ENCODE results near the gene FAS. TPM values are rescaled to one million over a fixed set of nuclear protein-coding genes. Genes with fewer than 3 reads are reported as not detected.

FAS gene
- total RNA-seq, 1 experiment from 2014 or later: 9.3 TPM

DNA sequence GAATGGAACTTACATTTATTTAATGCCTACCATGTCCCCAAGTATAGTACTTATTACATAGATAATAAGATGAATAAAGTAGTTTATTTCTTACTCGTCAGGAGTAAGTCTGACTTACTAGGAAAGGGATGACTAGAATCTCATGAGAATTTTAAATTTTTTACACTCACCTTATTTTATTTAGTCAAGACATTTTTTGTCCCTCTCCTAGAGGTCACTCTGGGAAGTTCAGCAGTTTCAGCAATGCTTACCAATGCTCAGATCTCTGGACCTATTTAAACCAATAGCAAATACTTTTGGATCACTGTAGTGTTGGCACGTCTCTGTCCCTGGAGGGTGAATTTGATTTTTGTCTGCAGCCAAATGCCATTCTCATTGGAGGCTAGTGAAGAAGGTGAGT is 27.3 kb upstream of the FAS start:
- Histone ChIP-seq H3K4me3 (replicated peaks in 1 of 2; ENCODE audit: low read depth in 1 of 2, low read length in 2 of 2) (no peak overlapping the region), H3K4me2 (ENCODE audit: low read length) (no peak overlapping the region), H3K79me2 (ENCODE audit: insufficient read depth, low read length) (no peaks in the 10 kb centered on the region), H3K4me1 (ENCODE audit: control insufficient read depth in 1 of 2, insufficient read depth in 2 of 2, low read length in 2 of 2) (no peaks in the 10 kb centered on the region), H3K27me3 (ENCODE audit: insufficient read depth, low read length) (no peaks in the 10 kb centered on the region), H3K9me2 (ENCODE audit: insufficient read depth) (no peaks in the 10 kb centered on the region), H3K27ac (ENCODE audit: low read depth, low read length) (no peak overlapping the region), H3K36me3 (ENCODE audit: control insufficient read depth in 1 of 2, insufficient read depth in 2 of 2, low read length in 2 of 2) (no peaks in the 10 kb centered on the region), H3K9me3 (ENCODE audit: control insufficient read depth in 1 of 2, insufficient read depth in 1 of 2, low read depth in 1 of 2, low read length in 2 of 2) (no peaks in the 10 kb centered on the region), H4K20me1 (ENCODE audit: insufficient read depth) (no peaks in the 10 kb centered on the region), H2AFZ (ENCODE audit: low read depth, low read length, poor library complexity, severe bottlenecking) (no peak overlapping the region), H3K9ac (ENCODE audit: low read length) (no peak overlapping the region)
- ATAC-seq: no peak
- TF ChIP-seq, protein P1, sequence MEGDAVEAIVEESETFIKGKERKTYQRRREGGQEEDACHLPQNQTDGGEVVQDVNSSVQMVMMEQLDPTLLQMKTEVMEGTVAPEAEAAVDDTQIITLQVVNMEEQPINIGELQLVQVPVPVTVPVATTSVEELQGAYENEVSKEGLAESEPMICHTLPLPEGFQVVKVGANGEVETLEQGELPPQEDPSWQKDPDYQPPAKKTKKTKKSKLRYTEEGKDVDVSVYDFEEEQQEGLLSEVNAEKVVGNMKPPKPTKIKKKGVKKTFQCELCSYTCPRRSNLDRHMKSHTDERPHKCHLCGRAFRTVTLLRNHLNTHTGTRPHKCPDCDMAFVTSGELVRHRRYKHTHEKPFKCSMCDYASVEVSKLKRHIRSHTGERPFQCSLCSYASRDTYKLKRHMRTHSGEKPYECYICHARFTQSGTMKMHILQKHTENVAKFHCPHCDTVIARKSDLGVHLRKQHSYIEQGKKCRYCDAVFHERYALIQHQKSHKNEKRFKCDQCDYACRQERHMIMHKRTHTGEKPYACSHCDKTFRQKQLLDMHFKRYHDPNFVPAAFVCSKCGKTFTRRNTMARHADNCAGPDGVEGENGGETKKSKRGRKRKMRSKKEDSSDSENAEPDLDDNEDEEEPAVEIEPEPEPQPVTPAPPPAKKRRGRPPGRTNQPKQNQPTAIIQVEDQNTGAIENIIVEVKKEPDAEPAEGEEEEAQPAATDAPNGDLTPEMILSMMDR (IDR thresholded peaks at IDR 0.05 in 2 of 3, conservative IDR thresholded peaks at IDR 0.05 in 1 of 3; ENCODE audit: borderline replicate concordance in 1 of 3, insufficient read depth in 1 of 3, low read depth in 2 of 3, low read length in 2 of 3): peak in 2 of 3 experiments; percentile 23 to 35; a peak in 3 of 6 replicates
- TF ChIP-seq, protein P2, sequence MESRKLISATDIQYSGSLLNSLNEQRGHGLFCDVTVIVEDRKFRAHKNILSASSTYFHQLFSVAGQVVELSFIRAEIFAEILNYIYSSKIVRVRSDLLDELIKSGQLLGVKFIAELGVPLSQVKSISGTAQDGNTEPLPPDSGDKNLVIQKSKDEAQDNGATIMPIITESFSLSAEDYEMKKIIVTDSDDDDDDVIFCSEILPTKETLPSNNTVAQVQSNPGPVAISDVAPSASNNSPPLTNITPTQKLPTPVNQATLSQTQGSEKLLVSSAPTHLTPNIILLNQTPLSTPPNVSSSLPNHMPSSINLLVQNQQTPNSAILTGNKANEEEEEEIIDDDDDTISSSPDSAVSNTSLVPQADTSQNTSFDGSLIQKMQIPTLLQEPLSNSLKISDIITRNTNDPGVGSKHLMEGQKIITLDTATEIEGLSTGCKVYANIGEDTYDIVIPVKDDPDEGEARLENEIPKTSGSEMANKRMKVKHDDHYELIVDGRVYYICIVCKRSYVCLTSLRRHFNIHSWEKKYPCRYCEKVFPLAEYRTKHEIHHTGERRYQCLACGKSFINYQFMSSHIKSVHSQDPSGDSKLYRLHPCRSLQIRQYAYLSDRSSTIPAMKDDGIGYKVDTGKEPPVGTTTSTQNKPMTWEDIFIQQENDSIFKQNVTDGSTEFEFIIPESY (IDR thresholded peaks at IDR 0.05; ENCODE audit: extremely low read depth, insufficient replicate concordance, low read length): no peak
- RAD21 ChIA-PET (ENCODE audit: low non-redundant PET in 1 of 2, low total read pairs in 2 of 2, uncharacterized antibody in 2 of 2, unreplicated experiment in 2 of 2): no interaction called here
- CTCF ChIA-PET: interaction anchor here (0.9 to 1.0 kb wide), 2 partner anchors 24 to 27 kb away, joined by 4 read pairs; partner anchors contain the start of gene FAS
- intact Hi-C loops (cut with micrococcal nuclease): no loop called here
- DNase-seq (ENCODE audit: low read depth, low spot score): no peak
- POLR2A ChIA-PET: no interaction called here
- BruUV-seq (replicated peaks): no TSS peak

DNA sequence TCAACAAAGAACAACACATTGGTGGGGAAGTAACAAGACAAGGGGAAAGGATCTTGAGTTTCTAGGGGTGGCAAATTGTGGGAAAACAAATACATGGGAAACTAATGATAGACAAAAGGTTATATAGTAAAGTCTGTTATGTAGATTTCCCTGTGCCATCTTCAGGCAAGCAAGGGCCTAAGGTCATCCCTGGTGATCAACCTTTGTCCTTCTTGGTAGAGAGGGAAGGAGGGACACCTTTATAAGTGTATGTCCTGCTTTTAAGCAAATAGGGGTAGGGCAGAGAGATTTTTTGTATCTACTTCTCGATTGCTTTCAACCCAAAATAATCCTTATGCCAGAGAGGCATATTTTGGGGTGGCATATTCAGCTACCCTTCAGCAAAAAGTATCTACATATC is 26.2 kb upstream of the FAS start:
- Histone ChIP-seq H3K4me1 (ENCODE audit: control insufficient read depth in 1 of 2, insufficient read depth in 2 of 2, low read length in 2 of 2) (no peaks in the 10 kb centered on the region), H3K79me2 (ENCODE audit: insufficient read depth, low read length) (no peaks in the 10 kb centered on the region), H3K9me3 (ENCODE audit: control insufficient read depth in 1 of 2, insufficient read depth in 1 of 2, low read depth in 1 of 2, low read length in 2 of 2) (no peaks in the 10 kb centered on the region), H3K27ac (ENCODE audit: low read depth, low read length) (no peak overlapping the region), H3K9ac (ENCODE audit: low read length) (no peak overlapping the region), H4K20me1 (ENCODE audit: insufficient read depth) (no peaks in the 10 kb centered on the region), H3K27me3 (ENCODE audit: insufficient read depth, low read length) (no peaks in the 10 kb centered on the region), H2AFZ (ENCODE audit: low read depth, low read length, poor library complexity, severe bottlenecking) (no peak overlapping the region), H3K4me2 (ENCODE audit: low read length) (no peak overlapping the region), H3K9me2 (ENCODE audit: insufficient read depth) (no peaks in the 10 kb centered on the region), H3K36me3 (ENCODE audit: control insufficient read depth in 1 of 2, insufficient read depth in 2 of 2, low read length in 2 of 2) (no peaks in the 10 kb centered on the region), H3K4me3 (replicated peaks in 1 of 2; ENCODE audit: low read depth in 1 of 2, low read length in 2 of 2) (no peak overlapping the region)
- RAD21 ChIA-PET (ENCODE audit: low non-redundant PET in 1 of 2, low total read pairs in 2 of 2, uncharacterized antibody in 2 of 2, unreplicated experiment in 2 of 2): no interaction called here
- intact Hi-C loops (cut with micrococcal nuclease): no loop called here
- ATAC-seq (no peak), DNase-seq (ENCODE audit: low read depth, low spot score) (no peak)
- BruUV-seq (replicated peaks): no TSS peak
- TF ChIP-seq SRF (IDR thresholded peaks at IDR 0.05; ENCODE audit: low read depth) (no peak), ZNF274 (IDR thresholded peaks at IDR 0.05; ENCODE audit: low read depth, low read length) (no peak)
- CTCF ChIA-PET: no interaction called here
- POLR2A ChIA-PET: no interaction called here

Measured in HCT116 (cell line).